H1 (cell line): Measurements from ENCODE around the gene CNRIP1. TPM values are rescaled to one million over a fixed set of nuclear protein-coding genes. Genes with fewer than 3 reads are reported as not detected.

Experiments
- CTCF ChIA-PET: fragments of 300-600 bp; sonication (Branson Sonifier 250); formaldehyde crosslinking; loops from one replicate; lab custom pipeline; 2021; ENCODE audit not compliant: partially characterized antibody; lab: Charles Lee
- POLR2A ChIA-PET: fragments of 300-600 bp; sonication (Branson Sonifier 250); formaldehyde crosslinking; loops from one replicate; lab custom pipeline; 2021; ENCODE audit warnings: inconsistent platforms; ENCODE audit not compliant: partially characterized antibody; lab: Charles Lee
- DNase-seq, 2 experiments: peaks; one replicate each; pipeline versions ENCODE4 v3.0.0 to v3.0.0-alpha.2; 2010 to 2022; ENCODE audit warnings: low spot score in 2 of 2, low read depth in 1 of 2, mixed read lengths in 1 of 2
- FAIRE-seq: peaks from 2 replicates; lab custom pipeline; 2011; peaks lifted over from hg19 to GRCh38; lab: Jason Lieb, UNC
- H2AFZ ChIP-seq: 2 replicates; pipeline ENCODE4 v1.8.1; 2012; ENCODE audit warnings: low read length, inconsistent platforms
- H2AK5ac ChIP-seq: 2 replicates; pipeline ENCODE4 v1.6.1; 2013; ENCODE audit warnings: low read depth, low read length
- H2BK120ac ChIP-seq: replicated peaks from 2 replicates; pipeline ENCODE3; 2013; ENCODE audit warnings: low read depth, low read length, inconsistent platforms
- H2BK12ac ChIP-seq: 2 replicates; pipeline ENCODE4 v1.6.1; 2013; ENCODE audit warnings: low read depth, low read length
- H2BK15ac ChIP-seq: 2 replicates; pipeline ENCODE4 v1.6.1; 2013; ENCODE audit warnings: low read length
- H2BK20ac ChIP-seq: 2 replicates; pipeline ENCODE4 v1.6.1; 2013; ENCODE audit warnings: low read length
- H2BK5ac ChIP-seq: 2 replicates; pipeline ENCODE4 v1.6.1; 2013; ENCODE audit warnings: low read depth, low read length
- H3K14ac ChIP-seq: 2 replicates; pipeline ENCODE4 v1.6.1; 2013; ENCODE audit warnings: inconsistent platforms; ENCODE audit not compliant: insufficient read length
- H3K18ac ChIP-seq: 2 replicates; pipeline ENCODE4 v1.6.1; 2013; ENCODE audit warnings: low read length; ENCODE audit errors: extremely low read depth
- H3K23ac ChIP-seq: 2 replicates; pipeline ENCODE4 v1.6.1; 2013; ENCODE audit warnings: inconsistent platforms; ENCODE audit not compliant: insufficient read length
- H3K23me2 ChIP-seq: 2 replicates; pipeline ENCODE4 v1.6.1; 2013; ENCODE audit warnings: low read depth, low read length
- H3K27ac ChIP-seq: 2 replicates; pipeline ENCODE4 v1.6.1; 2011; ENCODE audit warnings: low read depth, low read length, inconsistent platforms
- H3K27me3 ChIP-seq, 4 experiments: replicated peaks in 1 of 4; 1 replicate in 1 of 4; 2 replicates in 3 of 4; pipeline versions ENCODE4 v1.6.1 to v1.8.1; 2011 to 2013; ENCODE audit warnings: low read length in 3 of 4, mild to moderate bottlenecking in 3 of 4, inconsistent platforms in 2 of 4, mixed read lengths in 2 of 4, moderate library complexity in 1 of 4; ENCODE audit not compliant: control insufficient read depth in 3 of 4, insufficient read depth in 3 of 4; ENCODE audit errors: extremely low read depth in 1 of 4
- H3K36me3 ChIP-seq, 4 experiments: 2 replicates each; pipeline versions ENCODE4 v1.6.1 to v1.8.1; 2011 to 2013; ENCODE audit warnings: mild to moderate bottlenecking in 4 of 4, low read length in 3 of 4, moderate library complexity in 2 of 4, control low read depth in 1 of 4, inconsistent platforms in 1 of 4; ENCODE audit not compliant: insufficient read depth in 4 of 4, control insufficient read depth in 2 of 4
- H3K4ac ChIP-seq: replicated peaks from 2 replicates; pipeline ENCODE3; 2013; ENCODE audit warnings: low read length, low read depth, mixed read lengths, inconsistent platforms; ENCODE audit not compliant: insufficient read length
- H3K4me1 ChIP-seq, 4 experiments: replicated peaks in 1 of 4; 1 replicate in 1 of 4; 2 replicates in 3 of 4; pipeline versions ENCODE4 v1.6.1 to v1.8.1; 2011 to 2013; ENCODE audit warnings: low read length in 3 of 4, inconsistent platforms in 2 of 4, mixed read lengths in 1 of 4; ENCODE audit not compliant: insufficient read depth in 4 of 4, control insufficient read depth in 3 of 4
- H3K4me2 ChIP-seq, 2 experiments: 2 replicates each; pipeline versions ENCODE4 v1.6.1 to v1.8.1; 2011 to 2013; ENCODE audit warnings: low read depth in 2 of 2, low read length in 2 of 2, control low read depth in 1 of 2, inconsistent platforms in 1 of 2, mild to moderate bottlenecking in 1 of 2; ENCODE audit not compliant: insufficient read depth in 1 of 2
- H3K4me3 ChIP-seq, 4 experiments: fragments of 200-600, 300-600 bp in 1 of 4; sonication (generic), shearing (Covaris generic), sonication (Bioruptor Twin) in 1 of 4; 2 replicates each; pipeline versions ENCODE4 v1.5.1 to v1.8.1; 2011 to 2016; ENCODE audit warnings: low read length in 4 of 4, low read depth in 3 of 4, control low read depth in 2 of 4, inconsistent platforms in 2 of 4, mild to moderate bottlenecking in 2 of 4, mixed read lengths in 1 of 4, moderate library complexity in 1 of 4; ENCODE audit not compliant: insufficient read depth in 2 of 4; ENCODE audit errors: extremely low read depth in 1 of 4
- H3K56ac ChIP-seq: replicated peaks from 2 replicates; pipeline ENCODE3; 2013; ENCODE audit warnings: low read depth, mild to moderate bottlenecking, mixed read lengths, low read length, inconsistent platforms; ENCODE audit not compliant: insufficient read length
- H3K79me1 ChIP-seq: 2 replicates; pipeline ENCODE4 v1.6.1; 2013; ENCODE audit warnings: low read depth, low read length, control low read depth
- H3K79me2 ChIP-seq, 2 experiments: 2 replicates each; pipeline versions ENCODE4 v1.6.1 to v1.8.1; 2012 to 2013; ENCODE audit warnings: low read length in 2 of 2, mild to moderate bottlenecking in 2 of 2, inconsistent platforms in 1 of 2; ENCODE audit not compliant: insufficient read depth in 2 of 2, control insufficient read depth in 1 of 2
- H3K9ac ChIP-seq, 4 experiments: replicated peaks in 1 of 4; 1 replicate in 1 of 4; 2 replicates in 3 of 4; pipeline versions ENCODE4 v1.6.1 to v1.8.1; 2011 to 2013; ENCODE audit warnings: low read depth in 3 of 4, low read length in 3 of 4, control low read depth in 2 of 4, mild to moderate bottlenecking in 2 of 4, moderate library complexity in 2 of 4, inconsistent platforms in 1 of 4; ENCODE audit errors: extremely low read depth in 1 of 4
- H3K9me3 ChIP-seq, 2 experiments: 2 replicates each; pipeline versions ENCODE4 v1.6.1 to v1.8.1; 2012 to 2013; ENCODE audit warnings: mild to moderate bottlenecking in 2 of 2, moderate library complexity in 2 of 2, control low read depth in 1 of 2, inconsistent platforms in 1 of 2, low read depth in 1 of 2, low read length in 1 of 2, mixed read lengths in 1 of 2; ENCODE audit not compliant: insufficient read depth in 2 of 2
- H4K20me1 ChIP-seq, 2 experiments: replicated peaks in 1 of 2; 2 replicates each; pipeline versions ENCODE3 to v1.8.1; 2011 to 2013; ENCODE audit warnings: inconsistent platforms in 2 of 2, low read length in 2 of 2, mild to moderate bottlenecking in 1 of 2; ENCODE audit not compliant: insufficient read depth in 2 of 2, control insufficient read depth in 1 of 2
- H4K5ac ChIP-seq: 2 replicates; pipeline ENCODE4 v1.6.1; 2013; ENCODE audit warnings: low read length, low read depth, mixed read lengths, inconsistent platforms; ENCODE audit not compliant: insufficient read length
- H4K8ac ChIP-seq: 2 replicates; pipeline ENCODE4 v1.8.0; 2013; ENCODE audit warnings: mild to moderate bottlenecking, moderate library complexity, low read length, inconsistent platforms; ENCODE audit not compliant: insufficient read depth; ENCODE audit errors: extremely low read depth
- H4K91ac ChIP-seq: replicated peaks from 2 replicates; pipeline ENCODE3; 2013; ENCODE audit warnings: low read length, mixed read lengths, inconsistent platforms; ENCODE audit not compliant: insufficient read length
- JUN ChIP-seq: IDR thresholded peaks from 2 replicates; pipeline ENCODE4 v1.6.1; 2011; ENCODE audit warnings: low read depth, mild to moderate bottlenecking, improper control_type of control experiment, low read length
- NANOG ChIP-seq: IDR thresholded peaks from 2 replicates; pipeline ENCODE4 v1.6.1; 2011; ENCODE audit warnings: low read length, low read depth, mild to moderate bottlenecking, inconsistent platforms; ENCODE audit not compliant: insufficient read depth, poor library complexity, severe bottlenecking
- SIRT6 ChIP-seq: IDR thresholded peaks from one replicate; pipeline ENCODE4 v1.7.1; 2012; ENCODE audit warnings: low read length, inconsistent platforms
- ZNF274 ChIP-seq: IDR thresholded peaks from 2 replicates; pipeline ENCODE4 v1.7.0; 2012; ENCODE audit warnings: low read length, borderline replicate concordance; ENCODE audit errors: extremely low read depth
- polyA plus RNA-seq, 7 experiments: library from polyadenylated mRNA; depleted of rRNA in 3 of 7; stranded (reverse) in 5 of 7; unstranded in 2 of 7; fragments of >200 nt in 5 of 7; fragments of 200-250 nt in 2 of 7; gene quantifications; 1 replicate in 5 of 7; 2 replicates in 1 of 7; 4 replicates in 1 of 7; pipeline versions ENCODE4 v1.2.1 to v1.2.3, GENCODE V29; 2011 to 2013; ENCODE audit warnings: missing spikeins in 2 of 7, mixed read lengths in 2 of 7
- total RNA-seq: library from RNA; stranded (reverse); fragmentation: NEBNext Ultra II Directional; extraction: Animal tissue kit (Norgen Biotek cat#: 25700); gene quantifications from 2 replicates; pipeline ENCODE4 v1.2.1, GENCODE V29; 2021

Gene CNRIP1
- total and polyA plus RNA-seq, 2 of the 8 experiments (the other 6 are each of a cell fraction or from before 2014, with no cell fraction given) = 4.6 to 7.0 TPM

GRCh38 chr2:68295516-68295915, 24.2 kb downstream of the CNRIP1 start:
- H2BK120ac ChIP-seq = no peak overlapping the region
- H4K5ac ChIP-seq = no peak overlapping the region
- DNase-seq (no peak), FAIRE-seq (no peak)
- no peak overlapping the region for H3K18ac ChIP-seq
- H3K36me3 ChIP-seq = no peaks in the 10 kb centered on the region
- POLR2A ChIA-PET = no interaction called here
- no peak overlapping the region for H3K4me2 ChIP-seq
- no peak overlapping the region for H3K4me3 ChIP-seq
- no peaks in the 10 kb centered on the region for H4K20me1 ChIP-seq
- H3K23me2 ChIP-seq = no peaks in the 10 kb centered on the region
- H4K8ac ChIP-seq = no peak overlapping the region
- TF ChIP-seq JUN = no peak
- TF ChIP-seq ZNF274 = no peak
- no peak for TF ChIP-seq NANOG
- no peak for TF ChIP-seq SIRT6
- H3K9ac ChIP-seq = no peak overlapping the region
- no peak overlapping the region for H2BK12ac ChIP-seq
- H3K4me1 ChIP-seq = no peaks in the 10 kb centered on the region
- no peak overlapping the region for H2BK5ac ChIP-seq
- H3K23ac ChIP-seq = no peak overlapping the region
- no peak overlapping the region for H4K91ac ChIP-seq
- H3K9me3 ChIP-seq = no peaks in the 10 kb centered on the region
- CTCF ChIA-PET = interaction anchor here (1.1 to 10.2 kb wide), 4 partner anchors 8 to 17 kb away, joined by 3 to 108 read pairs (median 25); no protein-coding TSS in a partner anchor
- H3K79me1 ChIP-seq = no peaks in the 10 kb centered on the region
- H2BK20ac ChIP-seq = no peak overlapping the region
- H3K14ac ChIP-seq = no peak overlapping the region
- no peak overlapping the region for H2AFZ ChIP-seq
- H3K27ac ChIP-seq = no peak overlapping the region
- H2BK15ac ChIP-seq = no peak overlapping the region
- no peak overlapping the region for H3K4ac ChIP-seq
- no peak overlapping the region for H3K56ac ChIP-seq
- H3K27me3 ChIP-seq = no peaks in the 10 kb centered on the region
- H2AK5ac ChIP-seq = no peak overlapping the region
- H3K79me2 ChIP-seq = no peaks in the 10 kb centered on the region
